KG1 (cell line): ENCODE measurements around the gene NFATC3.

Experiments
- DNase-seq: peaks from one replicate; lab custom pipeline; 2025; lab: John Stamatoyannopoulos, UW

Gene NFATC3

GRCh38 chr16:68247400-68247799 lies 162.2 kb downstream of the NFATC3 start:
- DNase-seq = no peak

- DNase-seq = no peak
Observed at GRCh38 chr16:68247932-68248331, 162.8 kb downstream of the NFATC3 start.

GRCh38 chr16:68249371-68249770 lies 164.2 kb downstream of the NFATC3 start:
- DNase-seq = no peak

- DNase-seq = no peak
Observed at GRCh38 chr16:68250951-68251350, 165.8 kb downstream of the NFATC3 start.

DNA sequence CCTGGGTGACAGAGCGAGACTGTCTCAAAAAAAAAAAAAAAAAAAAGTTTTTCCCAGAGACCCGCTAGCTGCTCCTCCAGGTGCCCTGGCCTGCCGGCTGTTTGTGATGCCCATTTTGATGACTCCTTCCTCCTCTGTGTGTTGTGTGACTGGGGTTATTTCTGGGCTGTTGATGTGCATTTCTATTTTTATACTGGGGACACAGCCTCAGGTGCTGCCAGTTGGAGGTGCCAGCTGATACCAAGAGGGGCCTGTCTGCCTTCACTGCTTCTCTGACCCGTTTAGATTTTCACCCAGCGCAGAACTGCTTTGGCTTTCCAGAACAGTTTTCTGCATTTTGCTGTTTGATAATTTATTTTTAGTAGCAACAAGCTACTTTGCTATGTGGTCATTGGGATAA lies 166.7 kb downstream of the NFATC3 start:
- no peak for DNase-seq

- no peak for DNase-seq
Observed at GRCh38 chr16:68252383-68252782, 167.2 kb downstream of the NFATC3 start.

GRCh38 chr16:68253721-68254120 lies 168.6 kb downstream of the NFATC3 start:
- DNase-seq = no peak

- no peak for DNase-seq
Observed at GRCh38 chr16:68255712-68256111, 170.5 kb downstream of the NFATC3 start.

GRCh38 chr16:68257251-68257905 lies 172.2 kb downstream of the NFATC3 start:
- DNase-seq = no peak

- DNase-seq = no peak
Observed at GRCh38 chr16:68257906-68258800, 173.0 kb downstream of the NFATC3 start.

DNA sequence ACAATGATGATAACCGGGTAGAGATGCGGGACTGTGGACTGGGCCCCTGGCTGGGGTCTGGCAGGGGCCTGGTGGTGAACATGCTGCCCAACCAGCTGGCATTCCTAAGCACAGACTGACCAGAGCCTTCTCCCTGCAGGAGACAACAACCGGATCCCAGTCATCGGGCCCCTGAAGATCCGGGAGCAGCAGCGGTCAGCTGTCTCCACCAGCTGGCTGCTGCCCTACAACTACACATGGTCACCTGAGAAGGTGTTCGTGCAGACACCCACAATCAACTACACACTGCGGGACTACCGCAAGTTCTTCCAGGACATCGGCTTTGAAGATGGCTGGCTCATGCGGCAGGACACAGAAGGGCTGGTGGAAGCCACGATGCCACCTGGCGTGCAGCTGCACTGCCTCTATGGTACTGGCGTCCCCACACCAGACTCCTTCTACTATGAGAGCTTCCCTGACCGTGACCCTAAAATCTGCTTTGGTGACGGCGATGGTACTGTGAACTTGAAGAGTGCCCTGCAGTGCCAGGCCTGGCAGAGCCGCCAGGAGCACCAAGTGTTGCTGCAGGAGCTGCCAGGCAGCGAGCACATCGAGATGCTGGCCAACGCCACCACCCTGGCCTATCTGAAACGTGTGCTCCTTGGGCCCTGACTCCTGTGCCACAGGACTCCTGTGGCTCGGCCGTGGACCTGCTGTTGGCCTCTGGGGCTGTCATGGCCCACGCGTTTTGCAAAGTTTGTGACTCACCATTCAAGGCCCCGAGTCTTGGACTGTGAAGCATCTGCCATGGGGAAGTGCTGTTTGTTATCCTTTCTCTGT lies 174.0 kb downstream of the NFATC3 start:
- no peak for DNase-seq

GRCh38 chr16:68263559-68264127 lies 178.5 kb downstream of the NFATC3 start:
- no peak for DNase-seq

GRCh38 chr16:68264128-68265077 lies 179.2 kb downstream of the NFATC3 start, which contains the start of gene SLC7A6:
Gene SLC7A6, plus strand, starts transcription at chr16:68264526. Its CDS starts 10,201 bp downstream, at chr16:68274727.
- DNase-seq = peak; percentile 78

DNA sequence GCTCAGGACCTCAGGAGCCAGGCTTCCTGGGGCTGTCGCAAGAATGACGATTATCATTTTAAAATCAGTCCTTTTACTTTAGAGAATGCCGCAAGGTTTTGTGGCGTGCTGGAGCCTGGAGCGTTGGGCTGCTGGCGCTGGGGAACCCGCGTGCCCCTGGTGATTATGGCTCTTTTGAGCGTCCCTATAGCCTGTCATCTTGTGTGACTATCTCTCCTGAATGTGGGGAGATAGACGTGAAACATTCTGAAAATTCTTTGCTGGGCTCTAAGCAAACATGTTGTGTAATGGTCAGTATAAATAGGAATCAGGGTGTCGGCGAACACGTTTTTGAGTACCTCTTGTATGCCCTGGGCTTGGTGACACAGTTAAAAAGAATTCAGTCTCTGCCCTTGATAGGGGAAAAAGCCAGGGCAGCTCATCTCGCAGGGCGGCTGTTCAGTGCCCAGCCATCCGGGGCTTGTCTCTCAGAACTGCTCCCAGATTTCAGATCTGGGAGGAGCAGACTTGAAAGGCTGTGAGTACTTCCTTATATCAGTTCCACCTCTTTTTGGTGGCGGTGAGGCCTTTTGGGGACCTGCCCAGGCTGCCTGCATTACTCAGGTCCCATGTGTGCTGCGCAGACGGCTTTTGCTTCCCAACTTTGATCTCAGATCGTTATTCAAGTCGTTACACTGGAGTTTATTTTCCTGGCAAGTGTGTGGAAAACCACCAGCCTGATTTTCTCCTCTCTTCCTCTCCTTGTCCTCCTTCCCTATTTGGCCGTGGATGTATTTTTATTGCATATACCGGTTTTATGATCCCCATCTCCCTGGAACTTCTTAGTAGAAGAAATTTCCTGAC lies 180.1 kb downstream of the NFATC3 start:
- DNase-seq = peak; percentile 34

GRCh38 chr16:68267612-68268405 lies 182.6 kb downstream of the NFATC3 start:
- no peak for DNase-seq

- DNase-seq = no peak
Observed at GRCh38 chr16:68269793-68270192, 184.6 kb downstream of the NFATC3 start.

GRCh38 chr16:68270353-68270752 lies 185.2 kb downstream of the NFATC3 start:
- DNase-seq = no peak

DNA sequence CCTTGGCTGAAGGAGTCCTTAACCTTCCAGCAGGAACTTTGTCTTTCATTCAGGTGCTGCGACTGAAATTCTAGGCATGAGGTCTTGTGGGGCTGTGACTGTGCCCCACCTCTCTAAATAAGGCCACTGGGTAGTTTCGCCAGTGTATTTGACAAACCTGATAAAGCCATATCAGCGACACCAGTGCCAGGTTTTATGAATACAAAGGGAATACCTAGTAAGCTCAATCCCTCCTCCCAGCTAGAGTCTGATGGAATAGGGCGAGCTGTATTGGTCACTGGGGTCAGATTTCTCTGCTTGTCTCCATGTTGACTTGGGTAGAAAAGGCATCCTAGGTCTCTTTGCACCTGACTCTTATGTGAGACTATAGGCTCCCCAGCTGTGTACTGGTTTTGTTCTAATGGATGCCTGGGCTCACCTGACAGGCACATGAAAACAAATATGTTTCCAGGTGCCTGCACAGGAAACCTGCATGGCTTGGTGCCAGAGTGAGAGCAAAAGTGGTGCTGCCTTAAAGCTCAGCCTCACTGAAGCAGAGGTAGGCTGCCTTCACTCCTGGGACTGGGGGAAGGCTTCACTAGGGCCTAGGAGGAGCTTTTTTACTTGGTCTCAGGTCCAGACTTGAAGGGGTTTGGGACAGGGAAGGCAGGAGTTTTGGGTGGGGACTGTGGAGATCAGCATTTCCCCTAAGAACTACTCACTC lies 187.5 kb downstream of the NFATC3 start:
- no peak for DNase-seq
